A204.1 (cell line): ENCODE measurements around the gene NELFA.

ENCODE experiments used
- FAIRE-seq: peaks from 2 replicates; lab custom pipeline; 2012; peaks lifted over from hg19 to GRCh38; lab: Jason Lieb, UNC

Gene NELFA

GRCh38 chr4:1933700-1934099 lies 75.1 kb downstream of the NELFA start:
- no peak for FAIRE-seq

- FAIRE-seq, result no peak
Observed at GRCh38 chr4:1932736-1933135, 76.0 kb downstream of the NELFA start.
